ENCODE data around the gene ZNF692. TPM values are rescaled to one million over a fixed set of nuclear protein-coding genes. Genes with fewer than 3 reads are reported as not detected.

The ZNF692 gene
- total and polyA plus RNA-seq, 2 of the 13 experiments (the other 11 are each of a cell fraction or from before 2014, with no cell fraction given): 27.3 to 45.8 TPM

DNA sequence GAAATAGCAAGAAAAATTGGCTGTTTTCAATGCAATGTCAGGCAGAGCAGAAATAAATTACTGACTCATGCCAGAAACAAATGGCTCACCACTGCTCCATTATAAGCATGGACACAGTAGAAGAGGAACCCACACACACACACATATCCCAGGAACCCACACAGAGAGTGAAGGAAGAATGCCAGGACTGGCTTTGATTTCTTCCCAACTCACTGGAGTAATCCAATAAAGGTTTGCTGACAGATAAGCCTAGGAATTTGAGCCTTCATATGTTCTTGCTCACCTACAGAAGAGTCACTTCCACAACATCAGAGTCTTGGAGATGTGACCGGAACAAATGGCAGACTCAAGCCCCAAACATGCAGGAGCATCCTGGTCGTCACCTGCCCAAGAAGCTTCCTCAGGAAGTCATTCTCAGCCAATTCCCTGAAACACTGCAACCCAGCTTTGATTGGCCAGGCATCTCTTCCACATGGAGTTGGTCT is 35.3 kb downstream of the ZNF692 start:
- Histone ChIP-seq H3K4me3 (replicated peaks in 1 of 3; ENCODE audit: insufficient read depth in 1 of 3, low read depth in 2 of 3, low read length in 3 of 3) (no peak overlapping the region), H3K9me3 (ENCODE audit: low read length) (no peaks in the 10 kb centered on the region), H2AFZ (ENCODE audit: low read length) (no peak overlapping the region), H3K79me2 (ENCODE audit: insufficient read depth, low read length) (peaks cover 43% of the 10 kb centered on the region), H3K4me2 (ENCODE audit: low read depth, low read length) (peak overlapping the region; percentile 96), H4K20me1 (ENCODE audit: insufficient read depth, low read length) (no peaks in the 10 kb centered on the region), H3K27me3 (ENCODE audit: control insufficient read depth in 1 of 2, insufficient read depth in 2 of 2, low read length in 2 of 2) (no peaks in the 10 kb centered on the region; a peak in 1 of 5 replicates), H3K27ac (ENCODE audit: extremely low read length, insufficient read depth, low read length) (no peak overlapping the region), H3K4me1 (ENCODE audit: insufficient read depth, low read length) (peaks cover 70% of the 10 kb centered on the region), H3K9ac (ENCODE audit: insufficient read depth, low read depth, low read length) (peak overlapping the region; percentile 4; the same call in 1 of the 2 replicates), H3K36me3 (replicated peaks in 1 of 2; ENCODE audit: control insufficient read depth in 1 of 2, insufficient read depth in 2 of 2, low read length in 2 of 2) (peaks cover 3 to 35% of the 10 kb centered on the region in 2 experiments)
- in situ Hi-C loops (cut with HindIII; ENCODE audit: extremely low pct_ligation_motif_present, low pct_unique_long_range_greater_than_20kb) (no loop called here), intact Hi-C loops (cut with micrococcal nuclease; ENCODE audit: unreplicated experiment) (loop anchor here (2.0 kb wide), 1 partner anchor 49 kb away; no protein-coding TSS in a partner anchor)
- no peak for ATAC-seq
- no peak for DNase-seq (ENCODE audit: low spot score)
- WGBS (ENCODE audit: low lambda C conversion rate): 82% methylated on average over 2 of the region's 2 CpGs
- ChIA-PET CTCF (ENCODE audit: low intra/inter-chr PET ratio, low total read pairs) (no interaction called here), POLR2A (interaction anchor here (1.4 kb wide), 1 partner anchor 35 kb away, joined by 3 read pairs; the partner anchor contains the start of gene ZNF692)
- no TSS peak for BruUV-seq (replicated peaks)
- FAIRE-seq: no peak
- TF ChIP-seq ZNF446 (CRISPR knock-in tag; IDR thresholded peaks at IDR 0.05): no peak
- TF ChIP-seq ZBTB10 (CRISPR knock-in tag; IDR thresholded peaks at IDR 0.05; ENCODE audit: borderline replicate concordance): no peak
- no peak for TF ChIP-seq ATF1 (CRISPR knock-in tag; IDR thresholded peaks at IDR 0.05)
- TF ChIP-seq, protein P1, sequence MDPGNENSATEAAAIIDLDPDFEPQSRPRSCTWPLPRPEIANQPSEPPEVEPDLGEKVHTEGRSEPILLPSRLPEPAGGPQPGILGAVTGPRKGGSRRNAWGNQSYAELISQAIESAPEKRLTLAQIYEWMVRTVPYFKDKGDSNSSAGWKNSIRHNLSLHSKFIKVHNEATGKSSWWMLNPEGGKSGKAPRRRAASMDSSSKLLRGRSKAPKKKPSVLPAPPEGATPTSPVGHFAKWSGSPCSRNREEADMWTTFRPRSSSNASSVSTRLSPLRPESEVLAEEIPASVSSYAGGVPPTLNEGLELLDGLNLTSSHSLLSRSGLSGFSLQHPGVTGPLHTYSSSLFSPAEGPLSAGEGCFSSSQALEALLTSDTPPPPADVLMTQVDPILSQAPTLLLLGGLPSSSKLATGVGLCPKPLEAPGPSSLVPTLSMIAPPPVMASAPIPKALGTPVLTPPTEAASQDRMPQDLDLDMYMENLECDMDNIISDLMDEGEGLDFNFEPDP (CRISPR knock-in tag; conservative IDR thresholded peaks at IDR 0.05): no peak
- TF ChIP-seq SOX6 (IDR thresholded peaks at IDR 0.05): no peak
- no peak for TF ChIP-seq SOX6 (CRISPR knock-in tag; IDR thresholded peaks at IDR 0.05)
- TF ChIP-seq, protein P2, sequence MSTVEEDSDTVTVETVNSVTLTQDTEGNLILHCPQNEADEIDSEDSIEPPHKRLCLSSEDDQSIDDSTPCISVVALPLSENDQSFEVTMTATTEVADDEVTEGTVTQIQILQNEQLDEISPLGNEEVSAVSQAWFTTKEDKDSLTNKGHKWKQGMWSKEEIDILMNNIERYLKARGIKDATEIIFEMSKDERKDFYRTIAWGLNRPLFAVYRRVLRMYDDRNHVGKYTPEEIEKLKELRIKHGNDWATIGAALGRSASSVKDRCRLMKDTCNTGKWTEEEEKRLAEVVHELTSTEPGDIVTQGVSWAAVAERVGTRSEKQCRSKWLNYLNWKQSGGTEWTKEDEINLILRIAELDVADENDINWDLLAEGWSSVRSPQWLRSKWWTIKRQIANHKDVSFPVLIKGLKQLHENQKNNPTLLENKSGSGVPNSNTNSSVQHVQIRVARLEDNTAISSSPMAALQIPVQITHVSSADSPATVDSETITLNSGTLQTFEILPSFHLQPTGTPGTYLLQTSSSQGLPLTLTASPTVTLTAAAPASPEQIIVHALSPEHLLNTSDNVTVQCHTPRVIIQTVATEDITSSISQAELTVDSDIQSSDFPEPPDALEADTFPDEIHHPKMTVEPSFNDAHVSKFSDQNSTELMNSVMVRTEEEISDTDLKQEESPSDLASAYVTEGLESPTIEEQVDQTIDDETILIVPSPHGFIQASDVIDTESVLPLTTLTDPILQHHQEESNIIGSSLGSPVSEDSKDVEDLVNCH (CRISPR knock-in tag; IDR thresholded peaks at IDR 0.05): no peak
- TF ChIP-seq GTF2F1 (IDR thresholded peaks at IDR 0.05; ENCODE audit: low read length): no peak
- no peak for TF ChIP-seq ZNF256 (CRISPR knock-in tag; conservative IDR thresholded peaks at IDR 0.05)
- TF ChIP-seq TOPORS (CRISPR knock-in tag; IDR thresholded peaks at IDR 0.05): no peak
- TF ChIP-seq HNRNPLL (IDR thresholded peaks at IDR 0.05; ENCODE audit: low read depth, low read length, poor library complexity, severe bottlenecking): no peak
- TF ChIP-seq ZNF331 (CRISPR knock-in tag; IDR thresholded peaks at IDR 0.05): no peak
- TF ChIP-seq ZNF766 (CRISPR knock-in tag; IDR thresholded peaks at IDR 0.05; ENCODE audit: borderline replicate concordance): no peak
- TF ChIP-seq ZNF724P (CRISPR knock-in tag; IDR thresholded peaks at IDR 0.05; ENCODE audit: borderline replicate concordance): no peak
- no peak for TF ChIP-seq MEIS2 (CRISPR knock-in tag; IDR thresholded peaks at IDR 0.05)
- no peak for TF ChIP-seq SMARCE1 (IDR thresholded peaks at IDR 0.05; ENCODE audit: borderline replicate concordance)
- TF ChIP-seq ZNF180 (CRISPR knock-in tag; IDR thresholded peaks at IDR 0.05; ENCODE audit: borderline replicate concordance, low read depth): no peak
- TF ChIP-seq DNMT1 (CRISPR knock-in tag; IDR thresholded peaks at IDR 0.05): no peak
- no peak for TF ChIP-seq CREB1 (IDR thresholded peaks at IDR 0.05)
- TF ChIP-seq CREB1 (CRISPR knock-in tag; IDR thresholded peaks at IDR 0.05): no peak
- TF ChIP-seq RFXANK (CRISPR knock-in tag; IDR thresholded peaks at IDR 0.05): no peak

All from HepG2 (cell line).